ENCODE results near the gene F13B. TPM values are rescaled to one million over a fixed set of nuclear protein-coding genes. Genes with fewer than 3 reads are reported as not detected.
"Not testable (repeated sequence)": the region's sequence is repeated elsewhere in the genome, so short reads cannot be mapped to it uniquely, and the experiment has no call there.

The F13B gene
- total RNA-seq, 1 donor from 2014 or later: not detected

DNA sequence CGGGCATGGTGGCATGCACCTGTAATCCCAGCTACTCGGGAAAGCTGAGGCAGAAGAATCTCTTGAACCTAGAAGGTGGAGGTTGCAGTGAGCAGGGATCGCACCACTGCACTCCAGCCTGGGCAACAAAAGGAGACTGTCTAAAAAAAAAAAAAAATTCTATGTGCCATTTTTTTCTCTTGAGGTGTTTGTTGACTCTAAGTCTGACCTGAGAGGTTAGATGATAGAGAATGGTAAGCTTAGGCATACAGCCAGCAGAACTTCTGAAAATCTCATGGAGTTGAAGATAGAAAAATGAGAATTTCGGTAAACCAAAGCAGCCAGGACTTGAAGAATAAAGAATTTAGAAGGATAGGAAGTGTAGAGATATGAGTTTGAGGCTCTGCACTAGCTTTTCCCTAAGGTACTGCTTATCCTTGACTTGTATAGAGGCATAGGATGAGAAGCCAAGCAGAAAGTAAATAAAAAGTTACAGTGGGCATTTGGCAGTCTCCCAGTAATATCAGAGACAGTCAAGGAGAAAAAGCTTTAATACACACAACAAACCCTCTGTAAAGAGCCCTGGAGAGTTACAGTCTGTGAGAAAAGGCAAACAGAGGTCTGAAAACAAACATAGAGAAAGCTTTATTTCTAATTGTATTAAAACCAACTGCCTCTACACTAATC is 24.3 kb downstream of the F13B start:
- DNase-seq: no peak

GRCh38 chr1:197041486-197042353 is 25.3 kb downstream of the F13B start:
- DNase-seq: no peak

DNA sequence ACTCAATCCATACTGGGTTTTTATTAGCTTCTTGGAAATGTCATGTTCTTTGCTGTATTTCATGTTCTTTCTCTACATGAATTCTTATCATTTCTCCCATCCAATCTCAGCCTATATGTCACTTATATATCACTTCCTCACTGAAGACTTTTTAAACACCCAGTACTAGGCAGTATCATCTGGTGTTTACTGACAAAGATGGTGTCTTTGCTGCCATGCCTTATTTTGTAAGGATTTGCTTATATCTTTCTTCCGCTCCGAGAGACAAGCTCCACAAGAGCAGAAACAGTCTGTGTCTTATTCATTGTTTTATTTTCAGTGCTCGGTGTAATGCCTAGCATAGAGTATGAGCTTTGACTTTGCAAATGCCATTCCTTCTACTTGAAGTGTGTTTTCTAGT is 30.2 kb downstream of the F13B start:
- no peak for DNase-seq

GRCh38 chr1:197034631-197035339 is 32.3 kb downstream of the F13B start:
- not testable (repeated sequence) for DNase-seq

GRCh38 chr1:197029749-197030148 is 37.3 kb downstream of the F13B start:
- no peak for DNase-seq

- DNase-seq: no peak
These were observed 39.7 kb downstream of the F13B start for GRCh38 chr1:197027359-197027758.

- no peak for DNase-seq
These were observed 42.6 kb downstream of the F13B start for GRCh38 chr1:197024460-197024859.

DNA sequence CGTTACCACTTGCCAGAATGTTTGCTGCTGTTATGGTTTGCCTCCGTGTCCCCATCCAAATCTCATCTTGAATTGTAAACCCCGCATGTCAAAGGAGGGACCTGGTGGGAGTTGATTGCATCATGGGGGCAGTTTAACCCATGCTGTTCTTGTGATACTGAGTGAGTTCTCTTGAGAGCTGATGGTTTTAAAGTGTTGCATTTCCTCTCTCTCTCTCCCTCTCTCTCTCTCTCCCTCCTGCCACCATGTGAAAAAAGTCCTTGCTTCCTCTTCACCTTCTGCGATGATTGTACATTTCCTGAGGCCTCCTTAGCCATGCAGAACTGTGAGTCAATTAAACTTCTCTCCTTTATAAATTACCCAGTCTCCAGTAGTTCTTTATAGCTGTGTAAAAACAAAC is 45.3 kb downstream of the F13B start:
- no peak for DNase-seq

DNA sequence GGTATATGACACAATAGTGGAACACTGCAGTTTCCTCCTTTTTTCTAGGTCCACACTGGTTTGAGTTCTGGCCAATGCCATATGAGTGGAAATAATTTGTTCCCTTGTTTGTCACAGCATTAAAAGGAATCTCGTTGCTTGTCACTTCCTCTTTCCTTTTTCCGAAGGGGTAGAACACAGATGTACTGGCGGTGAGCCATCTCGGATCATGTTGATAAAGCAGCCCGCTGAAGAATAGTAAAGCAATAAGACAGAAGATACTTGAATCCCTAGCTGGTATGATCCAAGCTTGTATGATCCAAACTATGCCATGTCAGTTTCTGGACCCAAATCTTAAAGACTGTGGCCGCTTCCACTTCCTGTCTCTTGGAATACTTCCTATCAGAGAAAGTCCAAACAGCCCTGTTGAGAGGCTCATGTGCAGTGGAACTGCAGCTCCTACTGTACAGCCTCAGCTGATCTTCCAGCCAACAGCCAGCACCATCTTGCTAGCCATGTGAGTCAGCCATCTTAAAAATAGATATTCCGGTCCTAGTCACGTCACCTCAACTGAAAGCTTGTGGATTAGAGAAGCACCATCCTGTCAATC is 49.4 kb downstream of the F13B start:
- DNase-seq: no peak

DNA sequence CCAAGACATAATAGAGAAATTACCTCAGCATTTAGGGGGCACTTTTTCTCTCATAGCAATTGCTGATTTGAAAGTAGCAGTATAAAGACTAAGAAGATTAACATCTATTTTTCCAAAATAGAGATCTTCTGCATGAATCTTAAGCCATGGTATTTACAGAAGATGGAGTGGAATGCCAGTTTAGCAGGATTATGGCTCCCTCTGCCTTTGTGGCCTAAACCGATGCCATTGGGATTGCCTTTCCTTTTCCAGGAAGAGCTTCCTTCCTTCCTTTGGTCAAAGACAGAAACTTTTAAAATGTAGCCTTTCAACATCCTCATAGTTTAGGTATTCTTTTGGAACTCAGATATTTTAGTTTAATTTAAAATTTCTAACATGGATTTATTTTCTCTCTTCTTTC is 50.3 kb downstream of the F13B start:
- no peak for DNase-seq

DNA sequence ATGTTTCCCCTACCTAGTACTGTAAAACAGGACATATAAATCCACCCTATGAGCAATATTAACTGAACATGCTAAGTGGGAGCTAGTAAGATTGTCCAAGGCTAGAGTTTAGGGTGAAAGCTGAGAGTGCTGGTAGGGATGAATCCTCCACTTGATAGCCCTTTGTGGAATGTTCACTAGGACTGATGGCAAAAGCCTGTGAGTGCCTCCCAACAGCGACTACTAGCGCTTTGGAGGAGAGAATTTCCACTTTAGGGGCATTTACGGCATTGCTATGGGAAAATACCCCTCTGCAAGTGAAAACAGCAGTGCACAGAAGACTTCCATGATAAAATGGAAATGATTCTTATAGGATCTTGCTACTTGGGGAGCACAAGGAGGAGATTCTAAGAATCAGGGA is 53.8 kb downstream of the F13B start:
- no peak for DNase-seq

- no peak for DNase-seq
These were observed 55.4 kb downstream of the F13B start for GRCh38 chr1:197011614-197012013.

GRCh38 chr1:197008861-197009260 is 58.2 kb downstream of the F13B start:
- DNase-seq: no peak

GRCh38 chr1:197003132-197003531 is 63.9 kb downstream of the F13B start:
- no peak for DNase-seq

GRCh38 chr1:197001828-197002227 is 65.2 kb downstream of the F13B start:
- no peak for DNase-seq

GRCh38 chr1:196997423-196997822 is 69.6 kb downstream of the F13B start:
- no peak for DNase-seq

DNA sequence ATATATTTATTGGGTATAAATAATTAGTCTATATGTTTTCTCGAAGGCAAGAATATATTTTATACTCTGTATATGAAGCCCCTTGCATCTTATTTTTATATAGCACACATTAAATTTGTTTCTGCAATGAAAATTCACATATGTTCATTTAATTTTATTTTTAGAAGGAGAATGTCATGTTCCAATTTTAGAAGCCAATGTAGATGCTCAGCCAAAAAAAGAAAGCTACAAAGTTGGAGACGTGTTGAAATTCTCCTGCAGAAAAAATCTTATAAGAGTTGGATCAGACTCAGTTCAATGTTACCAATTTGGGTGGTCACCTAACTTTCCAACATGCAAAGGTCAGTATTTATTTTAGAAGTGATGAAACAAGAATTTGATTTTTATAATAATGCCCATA is 73.1 kb downstream of the F13B start:
- no peak for DNase-seq

DNA sequence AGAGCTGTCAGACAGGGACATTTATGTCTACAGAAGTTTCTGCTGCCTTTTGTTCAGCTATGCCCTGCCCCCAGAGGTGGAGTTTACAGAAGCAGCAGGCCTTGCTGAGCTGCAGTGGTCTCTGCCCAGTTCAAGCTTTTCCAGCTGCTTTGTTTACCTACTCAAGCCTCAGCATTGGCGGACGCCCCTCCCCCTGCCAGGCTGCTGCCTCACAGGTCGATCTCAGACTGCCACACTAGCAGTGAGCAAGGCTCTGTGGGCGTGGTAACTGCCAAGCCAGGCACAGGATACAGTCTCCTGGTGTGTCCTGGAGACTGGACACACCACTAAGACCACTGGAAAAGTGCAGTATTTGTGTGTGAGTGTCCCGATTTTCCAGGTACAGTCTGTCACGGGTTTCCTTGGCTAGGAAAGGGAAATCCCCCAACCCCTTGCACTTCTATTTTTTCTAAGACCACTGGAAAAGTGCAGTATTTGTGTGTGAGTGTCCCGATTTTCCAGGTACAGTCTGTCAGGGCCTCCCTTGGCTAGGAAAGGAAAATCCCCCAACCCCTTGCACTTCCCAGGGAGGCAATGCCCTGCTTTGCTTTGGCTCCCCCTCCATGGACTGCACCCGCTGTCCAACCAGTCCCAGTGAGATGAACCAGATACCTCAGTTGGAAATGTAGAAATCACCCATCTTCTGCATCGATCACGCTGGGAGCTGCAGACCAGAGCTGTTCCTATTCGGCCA is 75.0 kb downstream of the F13B start:
- not testable (repeated sequence) for DNase-seq
